Erythroblast (primary cell): Measurements from ENCODE around the gene RGS12.

Experiments used
- GATA1 ChIP-seq: IDR thresholded peaks from 2 replicates; pipeline ENCODE4 v1.6.1; 2011; ENCODE audit warnings: low read depth, mild to moderate bottlenecking, control low read depth, low read length, moderate library complexity
- POLR2A ChIP-seq: IDR thresholded peaks from 2 replicates; pipeline ENCODE4 v1.6.1; 2011; ENCODE audit warnings: mild to moderate bottlenecking, low read length

- TF ChIP-seq POLR2A (no peak), GATA1 (no peak)
Observed at GRCh38 chr4:3311095-3311372, 18.2 kb downstream of the RGS12 start.
